ENCODE measurements around the gene HELZ2.
"Not testable (repeated sequence)": the region's sequence is repeated elsewhere in the genome, so short reads cannot be mapped to it uniquely, and the experiment has no call there.

HELZ2 gene

GRCh38 chr20:63577317-63577894, 3.4 kb upstream of the HELZ2 start:
- DNase-seq = no peak

GRCh38 chr20:63576311-63576710, 2.3 kb upstream of the HELZ2 start:
- no peak for DNase-seq

DNA sequence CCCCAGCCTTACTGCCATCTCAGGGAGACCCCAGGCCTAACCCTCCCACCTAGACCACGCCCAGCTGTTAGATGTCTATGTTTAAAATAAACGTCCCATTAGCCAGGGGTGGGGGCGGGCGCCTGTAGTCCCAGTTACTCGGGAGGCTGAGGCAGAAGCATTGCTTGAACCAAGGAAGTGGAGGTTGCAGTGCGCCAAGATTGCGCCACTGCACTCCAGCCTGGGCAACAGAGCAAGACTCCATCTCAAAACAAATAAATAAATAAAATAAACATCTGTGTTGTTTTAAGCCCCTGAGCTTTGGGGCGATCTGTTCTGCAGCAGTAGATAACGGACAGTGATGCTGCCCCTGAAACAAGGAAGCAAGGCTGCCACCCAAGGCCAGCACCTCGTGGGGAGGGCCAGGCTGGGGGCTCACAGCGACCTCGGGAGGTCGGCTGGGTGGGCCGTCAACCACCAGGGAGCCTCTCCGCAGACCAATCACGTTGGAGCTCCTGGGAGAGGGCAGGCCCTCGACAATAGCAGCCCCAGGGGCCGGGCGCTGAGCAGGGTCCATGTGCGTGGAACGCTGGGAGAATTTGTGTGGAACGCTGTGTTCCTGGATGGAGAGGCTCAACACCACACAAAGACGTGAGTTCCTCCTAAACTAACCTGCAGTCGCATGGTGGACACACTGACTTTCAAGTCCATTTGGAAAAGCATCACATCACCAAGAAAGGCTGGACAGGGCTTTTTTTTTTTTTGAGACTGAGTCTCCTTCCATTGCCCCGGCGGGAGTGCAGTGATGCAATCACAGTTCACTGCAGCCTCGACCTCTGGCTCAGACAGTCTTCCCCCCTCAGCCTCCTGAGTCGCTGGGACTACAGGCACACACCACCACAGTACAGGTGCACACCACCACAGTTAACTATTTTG, 1.0 kb upstream of the HELZ2 start:
- no peak for DNase-seq

- no peak for DNase-seq
Observed at GRCh38 chr20:63573647-63574131, 350 bp downstream of the HELZ2 start.

DNA sequence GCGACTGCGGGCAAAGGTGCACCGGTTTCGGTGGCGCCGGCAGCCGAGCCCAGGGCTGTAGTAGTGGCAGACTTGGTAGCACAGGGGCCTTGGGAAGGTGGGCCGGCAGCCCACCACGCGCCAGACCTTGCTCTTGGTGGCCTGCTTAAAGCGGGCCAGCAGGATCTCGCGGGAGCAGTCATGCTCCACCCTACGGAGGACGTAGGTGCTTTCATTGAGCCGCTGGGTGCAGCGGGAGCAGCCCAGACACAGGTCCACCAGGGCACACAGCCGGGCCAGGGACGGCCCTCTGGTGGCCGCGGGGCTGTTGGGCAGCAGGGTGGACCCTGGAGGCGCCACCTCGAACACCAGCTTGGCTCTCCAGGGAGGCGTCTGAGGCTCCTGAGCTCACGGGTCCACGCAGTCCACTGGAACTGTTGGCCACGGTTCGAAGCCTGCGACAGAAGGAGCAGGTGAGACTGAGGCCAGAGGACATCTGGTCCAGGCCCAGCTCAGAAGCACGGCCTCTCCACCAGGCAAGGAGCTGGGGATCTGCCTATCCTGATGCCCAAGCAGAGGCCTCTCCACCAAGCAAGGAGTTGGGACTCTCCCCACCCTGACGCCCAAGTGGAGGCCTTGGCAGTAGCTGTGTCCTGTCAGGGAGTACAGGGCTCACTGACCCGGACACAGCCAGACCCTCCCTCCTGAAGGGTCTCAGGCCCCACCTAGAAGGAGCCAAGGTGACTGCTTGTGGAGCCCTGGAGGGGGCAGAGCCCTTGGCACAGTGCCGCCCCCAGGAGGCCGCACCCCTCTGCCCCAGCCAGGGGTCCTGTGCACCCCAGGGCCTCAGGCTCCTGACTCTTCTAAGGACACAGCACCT, 1.0 kb downstream of the HELZ2 start:
- no peak for DNase-seq

DNA sequence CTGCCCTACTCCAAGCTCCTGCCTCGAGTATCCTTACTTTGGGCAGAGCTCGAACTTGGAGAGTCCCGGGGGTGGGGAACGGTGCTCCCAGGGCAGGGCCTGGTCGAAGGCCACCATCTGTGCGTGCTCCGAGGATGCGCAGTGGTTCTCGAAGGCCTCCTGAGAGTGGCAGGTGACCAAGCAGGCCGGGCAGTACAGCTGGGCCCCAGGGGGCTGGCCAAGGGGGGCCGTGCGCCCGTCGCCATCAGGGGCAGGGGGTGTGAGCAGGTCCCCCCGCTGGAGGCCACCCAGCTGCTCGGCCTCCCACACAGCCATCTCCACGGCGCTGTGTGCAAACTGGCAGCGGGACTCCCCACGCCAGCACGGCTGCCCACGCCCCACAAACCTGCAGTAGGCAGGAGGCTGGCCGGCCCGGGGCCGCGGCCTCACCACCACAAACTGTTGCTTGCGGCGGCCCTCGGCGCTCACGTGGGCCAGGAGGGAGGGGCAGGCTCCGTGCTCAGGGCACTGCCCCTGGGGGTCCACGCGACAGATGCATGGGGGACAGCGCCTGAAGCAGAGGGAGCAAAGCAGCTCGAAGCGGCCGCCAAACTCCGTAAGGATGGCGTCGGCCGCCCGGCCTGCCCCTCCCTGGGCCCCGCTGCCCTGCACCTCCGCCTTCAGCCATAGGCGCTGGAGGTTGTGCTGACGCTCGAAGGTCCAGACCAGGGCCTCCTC, 1.8 kb downstream of the HELZ2 start:
- DNase-seq = no peak

- DNase-seq = not testable (repeated sequence)
Observed at GRCh38 chr20:63571087-63571478, 3.0 kb downstream of the HELZ2 start.

- DNase-seq = no peak
Observed at GRCh38 chr20:63570281-63571086, 3.6 kb downstream of the HELZ2 start.

DNA sequence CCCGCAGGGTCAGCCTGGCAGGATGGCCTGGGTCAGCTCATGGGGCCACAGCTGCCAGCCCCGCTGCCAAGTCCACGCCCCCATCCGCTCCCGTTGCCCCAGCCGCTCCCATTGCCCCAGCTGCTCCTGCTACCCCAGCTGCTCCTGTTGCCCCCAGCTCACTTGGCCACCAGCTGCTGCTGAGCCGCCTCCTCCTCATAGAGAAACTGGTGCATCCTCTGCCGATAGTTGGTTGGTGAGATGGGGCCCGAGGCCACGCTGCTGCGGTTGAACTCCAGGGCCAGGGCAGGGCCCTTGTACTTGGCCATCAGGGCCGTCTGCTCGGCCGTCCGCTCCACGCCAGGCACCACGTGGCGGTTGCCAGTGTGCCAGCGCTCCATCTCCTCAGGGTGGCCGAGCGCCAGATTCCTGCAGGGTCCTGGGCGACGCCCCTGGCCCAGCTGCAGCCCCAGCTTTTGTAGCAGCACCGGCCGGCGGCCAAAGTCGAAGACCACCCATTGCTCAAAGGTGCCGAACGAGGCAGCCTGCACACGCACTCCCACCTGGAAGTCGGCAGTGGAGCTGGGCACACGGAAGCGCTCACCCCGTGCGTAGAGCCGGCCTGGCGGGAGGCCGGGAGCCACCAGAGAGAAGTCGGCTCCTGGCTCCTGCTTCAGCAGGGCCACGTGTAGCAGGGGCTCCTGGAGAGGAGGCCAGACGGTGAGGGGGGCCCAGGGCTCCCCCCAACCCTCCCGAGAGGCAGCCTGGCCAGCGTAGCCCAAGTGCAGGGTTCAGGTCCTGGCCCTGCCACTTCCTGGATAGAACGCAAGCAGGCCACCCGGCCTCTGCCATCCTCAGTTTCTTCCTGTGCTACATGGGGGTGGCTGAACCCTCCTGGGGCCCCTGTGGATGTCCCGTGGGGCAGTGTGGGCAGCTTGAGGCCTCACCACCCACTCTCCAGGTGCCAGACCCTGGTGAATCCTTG, 4.8 kb downstream of the HELZ2 start:
- no peak for DNase-seq

GRCh38 chr20:63568170-63568981, 5.7 kb downstream of the HELZ2 start:
- peak; percentile 23 for DNase-seq

DNA sequence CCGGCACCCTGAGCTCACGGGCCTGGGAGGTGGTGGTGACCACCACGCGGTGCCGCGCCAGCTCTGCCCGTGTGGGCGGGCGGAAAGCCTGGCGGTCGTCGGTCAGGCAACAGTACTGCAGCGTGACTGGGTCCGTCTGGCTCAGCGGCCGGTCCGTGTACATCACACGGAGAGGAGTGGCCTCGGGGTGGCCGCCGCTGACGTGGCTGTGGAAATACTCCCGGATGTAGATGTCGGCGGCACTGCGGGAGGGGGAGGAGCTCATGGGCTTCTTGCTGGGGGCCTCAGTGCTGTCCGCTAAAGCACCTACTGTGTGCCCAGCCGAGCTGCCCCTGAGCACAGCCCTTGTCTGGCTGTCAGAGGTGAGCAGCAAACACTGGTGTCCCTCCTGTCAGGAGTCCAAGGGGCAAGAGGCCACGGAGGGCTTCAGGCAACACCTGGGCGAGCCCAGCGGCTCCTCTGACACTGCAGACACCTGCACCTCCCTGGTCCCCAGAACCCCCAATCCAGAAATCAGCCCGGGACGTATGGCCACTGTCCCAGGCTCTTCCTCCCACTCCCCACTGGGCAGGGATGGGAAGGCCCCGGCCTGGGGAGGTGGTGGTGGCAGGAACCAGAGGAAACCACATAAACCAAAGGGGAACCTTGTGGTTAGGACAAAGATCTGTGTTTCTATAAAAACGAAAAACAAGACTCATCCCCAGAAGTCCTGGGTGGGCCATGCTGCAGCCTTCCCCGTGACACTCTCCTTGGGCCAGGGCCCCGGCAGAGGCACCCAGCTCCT, 6.5 kb downstream of the HELZ2 start:
- peak; percentile 72 for DNase-seq

DNA sequence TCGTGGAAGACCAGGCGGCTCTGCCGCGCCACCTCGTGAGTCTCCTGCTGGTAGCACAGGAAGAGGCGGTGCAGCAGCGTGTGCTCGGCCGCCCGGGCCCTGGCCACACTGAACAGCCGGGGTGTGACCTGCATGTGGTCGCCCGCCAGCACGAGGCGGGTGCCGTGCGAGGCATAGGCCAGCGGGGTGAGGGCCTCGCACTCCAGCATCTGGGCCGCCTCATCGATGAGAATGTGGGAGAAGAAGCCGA, 7.0 kb downstream of the HELZ2 start:
- DNase-seq = no peak

- no peak for DNase-seq
Observed at GRCh38 chr20:63566395-63567135, 7.5 kb downstream of the HELZ2 start.

GRCh38 chr20:63565699-63566335, 8.2 kb downstream of the HELZ2 start:
- no peak for DNase-seq

DNA sequence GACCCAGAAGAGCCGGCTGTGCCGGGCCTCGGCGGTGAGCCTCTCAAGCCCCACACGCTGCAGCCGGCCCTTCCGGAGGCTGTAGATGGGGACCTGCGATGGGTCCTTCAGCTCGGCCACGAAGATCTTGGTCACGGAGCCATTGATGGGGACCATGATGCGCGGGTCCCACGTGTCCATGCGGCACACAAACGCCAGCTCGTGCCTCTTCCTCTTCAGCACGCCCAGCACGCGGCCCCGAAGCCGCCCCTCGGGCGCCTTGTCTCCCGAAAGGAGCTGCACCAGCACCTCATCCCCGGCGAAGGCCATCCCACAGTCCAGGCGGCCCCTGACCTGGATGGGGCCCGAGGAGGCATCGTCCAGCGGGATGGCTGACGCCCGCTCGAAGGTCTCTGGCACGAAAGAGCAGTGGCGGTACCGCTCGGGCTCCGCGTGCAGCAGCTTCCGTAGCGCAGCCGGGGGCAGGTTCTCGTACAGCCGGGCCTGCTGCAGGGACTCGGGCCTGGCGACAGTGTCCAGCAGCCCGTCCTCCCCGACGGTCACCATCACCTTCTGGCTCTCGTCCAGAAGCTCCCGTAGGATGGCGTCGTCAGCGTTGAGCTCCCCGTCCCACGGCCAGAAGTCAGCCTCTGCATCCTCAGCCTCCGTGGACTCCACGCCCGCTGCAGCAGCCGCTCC, 8.9 kb downstream of the HELZ2 start:
- no peak for DNase-seq

DNA sequence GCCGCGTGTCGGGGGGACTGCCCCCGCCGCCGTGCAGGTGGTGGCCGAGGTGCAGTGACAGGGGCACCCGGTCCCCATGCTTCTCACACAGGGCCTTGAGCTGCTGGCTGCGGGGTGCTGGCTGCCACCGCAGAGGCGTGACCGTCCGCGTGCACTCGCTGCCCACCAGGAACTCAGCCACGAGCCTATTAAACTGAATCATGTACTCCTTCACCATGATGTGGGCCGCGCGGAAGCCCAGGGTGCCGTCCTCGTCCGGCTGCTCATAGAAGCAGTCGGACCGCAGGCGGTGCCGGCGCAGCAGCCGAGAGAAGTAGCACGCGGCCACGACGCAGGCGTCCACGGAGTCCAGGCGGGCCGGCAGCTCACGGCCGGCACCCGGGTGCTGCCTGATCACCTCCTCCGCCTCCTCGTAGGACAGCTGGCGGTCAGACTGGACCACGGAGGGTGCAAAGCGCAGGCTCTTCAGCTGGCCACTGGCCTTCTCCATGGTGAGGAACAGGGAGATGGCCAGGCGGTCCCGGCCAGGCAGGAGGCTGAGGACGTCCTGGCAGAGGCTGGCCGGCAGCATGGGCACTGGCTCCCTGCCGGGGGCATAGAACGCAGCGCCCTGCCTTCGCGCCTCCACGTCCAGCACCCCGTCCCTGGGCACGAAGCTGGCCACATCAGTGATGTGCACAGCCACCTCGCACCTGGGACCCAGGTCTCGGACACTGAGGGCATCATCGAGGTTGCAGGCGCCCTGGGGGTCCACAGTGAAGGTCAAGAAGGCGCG, 9.8 kb downstream of the HELZ2 start:
- no peak for DNase-seq

Data from CD4-positive, alpha-beta T cell treated with Interleukin-12 subunit alpha and Interleukin-12 subunit beta, for 1 hour (primary cell).